ENCODE results near the gene C19orf25.
A peak's percentile ranks its signal among the peaks of the same experiment; 100 is the strongest.
"Not testable (repeated sequence)": the region's sequence is repeated elsewhere in the genome, so short reads cannot be mapped to it uniquely, and the experiment has no call there.

Gene C19orf25

GRCh38 chr19:1445932-1446712 lies 32.9 kb downstream of the C19orf25 start:
- no peak for DNase-seq

GRCh38 chr19:1445185-1445931 lies 33.7 kb downstream of the C19orf25 start:
- peak; percentile 76 for DNase-seq

- DNase-seq = no peak
Measured at GRCh38 chr19:1441677-1442438, 37.2 kb downstream of the C19orf25 start.

- no peak for DNase-seq
Measured at GRCh38 chr19:1441022-1441426, 38.0 kb downstream of the C19orf25 start.

GRCh38 chr19:1440418-1440801 lies 38.6 kb downstream of the C19orf25 start:
- DNase-seq = no peak

- not testable (repeated sequence) for DNase-seq
Measured at GRCh38 chr19:1439525-1440417, 39.2 kb downstream of the C19orf25 start.

GRCh38 chr19:1438933-1439354 lies 40.1 kb downstream of the C19orf25 start:
- DNase-seq = no peak

- DNase-seq = peak; percentile 96
Measured at GRCh38 chr19:1438035-1438932, 40.7 kb downstream of the C19orf25 start, which contains the start of gene RPS15. Gene RPS15 (plus strand): TSS chr19:1438396. CDS start chr19:1438426, 30 bp downstream.

GRCh38 chr19:1437609-1438008 lies 41.4 kb downstream of the C19orf25 start:
- DNase-seq = no peak

- no peak for DNase-seq
Measured at GRCh38 chr19:1435378-1435989, 43.5 kb downstream of the C19orf25 start.

GRCh38 chr19:1434577-1435060 lies 44.4 kb downstream of the C19orf25 start:
- DNase-seq = no peak

GRCh38 chr19:1434040-1434366 lies 45.0 kb downstream of the C19orf25 start:
- DNase-seq = no peak

GRCh38 chr19:1433119-1434039 lies 45.6 kb downstream of the C19orf25 start:
- no peak for DNase-seq

GRCh38 chr19:1432507-1432887 lies 46.5 kb downstream of the C19orf25 start:
- DNase-seq = no peak

- no peak for DNase-seq
Measured at GRCh38 chr19:1431759-1432506, 47.1 kb downstream of the C19orf25 start.

- no peak for DNase-seq
Measured at GRCh38 chr19:1430246-1430645, 48.8 kb downstream of the C19orf25 start.

GRCh38 chr19:1429750-1430149 lies 49.3 kb downstream of the C19orf25 start:
- no peak for DNase-seq

GRCh38 chr19:1428738-1429391 lies 50.1 kb downstream of the C19orf25 start:
- DNase-seq = no peak

Data from right hindlimb (tissue), 1 donor.